GM12875 (cell line): ENCODE measurements around the gene NDUFB1.

Experiments used
- H3K4me3 ChIP-seq: one replicate; pipeline ENCODE4 v1.5.1; 2011; ENCODE audit warnings: low read depth, low read length, control low read depth
- CTCF ChIP-seq: IDR thresholded peaks from 2 replicates; pipeline ENCODE4 v1.5.1; 2011; ENCODE audit warnings: low read depth, mild to moderate bottlenecking, control low read depth, inconsistent platforms, low read length, moderate library complexity, borderline replicate concordance; ENCODE audit not compliant: insufficient read depth

Gene NDUFB1

GRCh38 chr14:92121670-92122350 lies at the start of gene NDUFB1, which contains the start of gene CPSF2:
NDUFB1 (minus strand) TSS chr14:92121706; CDS start chr14:92117637, 4,069 bp downstream.
CPSF2 (plus strand) TSS chr14:92121969; CDS start chr14:92130985, 9,016 bp downstream.
- peak within 1 kb of the TSS; percentile 99 for H3K4me3 ChIP-seq
- TF ChIP-seq CTCF = no peak

- no peak for TF ChIP-seq CTCF
- H3K4me3 ChIP-seq = no peak overlapping the region
Observed at GRCh38 chr14:92164958-92165357, 43.5 kb upstream of the NDUFB1 start.

- no peak overlapping the region for H3K4me3 ChIP-seq
- TF ChIP-seq CTCF = no peak
Observed at GRCh38 chr14:92161521-92161920, 40.0 kb upstream of the NDUFB1 start.

- H3K4me3 ChIP-seq = no peak overlapping the region
- TF ChIP-seq CTCF = no peak
Observed at GRCh38 chr14:92160619-92161018, 39.1 kb upstream of the NDUFB1 start.

GRCh38 chr14:92154283-92154942 lies 32.9 kb upstream of the NDUFB1 start:
- no peak overlapping the region for H3K4me3 ChIP-seq
- TF ChIP-seq CTCF = no peak

GRCh38 chr14:92153581-92153980 lies 32.1 kb upstream of the NDUFB1 start:
- no peak for TF ChIP-seq CTCF
- H3K4me3 ChIP-seq = no peak overlapping the region

- TF ChIP-seq CTCF = no peak
- H3K4me3 ChIP-seq = no peak overlapping the region
Observed at GRCh38 chr14:92144708-92145107, 23.2 kb upstream of the NDUFB1 start.
